Stimulated activated CD8-positive, alpha-beta memory T cell treated with anti-CD3 and anti-CD28 coated beads, Interleukin-4, amount 100 ng/mL, for 4 hours (primary cell): ENCODE data around the gene LBR.
A peak's percentile ranks its signal among the peaks of the same experiment; 100 is the strongest.

Experiments used
- DNase-seq, 2 donors: peaks; one replicate each; pipeline ENCODE4 v3.0.0-alpha.2; 2020; ENCODE audit warnings: low read depth in 2 of 2, low spot score in 1 of 2

The LBR gene

DNA sequence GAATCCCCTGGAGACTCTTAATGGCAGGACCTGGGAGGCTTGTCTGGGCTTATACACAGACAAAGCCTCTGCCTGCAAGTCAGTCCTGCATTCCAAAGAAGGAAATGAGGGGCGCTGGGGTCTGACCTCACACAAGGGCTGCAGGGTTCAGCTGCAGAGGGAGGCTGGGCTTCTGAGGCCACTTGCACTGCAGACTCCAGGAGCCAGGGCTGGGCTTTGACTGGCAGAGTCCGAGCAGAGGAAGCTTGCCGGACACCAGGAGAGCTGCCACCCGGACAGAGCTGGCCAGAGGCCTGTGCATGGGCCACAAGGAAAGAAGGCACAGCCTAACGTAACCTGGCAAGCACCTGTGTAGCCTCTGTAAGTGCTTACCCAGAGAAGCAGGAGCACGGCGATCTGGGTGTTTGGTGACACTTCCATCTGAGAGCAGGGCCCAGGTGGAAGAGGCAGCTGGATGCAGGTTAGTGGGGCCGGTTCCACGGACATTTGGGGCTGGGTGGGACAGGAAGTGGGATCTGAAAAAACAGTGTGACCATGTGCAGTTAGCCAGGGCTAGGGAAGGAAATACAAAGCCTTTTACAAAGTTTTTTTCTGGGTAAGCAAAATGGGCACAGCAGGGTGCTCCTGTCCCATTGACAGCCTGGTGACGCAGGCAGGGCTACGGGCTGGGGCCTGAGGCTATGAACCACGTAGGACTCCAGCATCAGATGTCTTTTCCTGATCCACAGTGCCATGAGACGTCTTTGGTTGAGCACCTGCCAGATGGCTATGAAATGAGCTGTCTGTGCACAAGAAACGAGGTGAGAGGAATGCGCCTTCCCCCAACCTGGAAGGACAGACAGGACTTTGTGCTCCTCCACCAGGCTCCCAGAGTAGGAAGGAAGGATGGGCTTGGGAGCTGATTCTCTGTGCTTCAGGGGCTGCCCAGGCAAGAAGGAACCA, 37.3 kb upstream of the LBR start:
- no peak for DNase-seq

DNA sequence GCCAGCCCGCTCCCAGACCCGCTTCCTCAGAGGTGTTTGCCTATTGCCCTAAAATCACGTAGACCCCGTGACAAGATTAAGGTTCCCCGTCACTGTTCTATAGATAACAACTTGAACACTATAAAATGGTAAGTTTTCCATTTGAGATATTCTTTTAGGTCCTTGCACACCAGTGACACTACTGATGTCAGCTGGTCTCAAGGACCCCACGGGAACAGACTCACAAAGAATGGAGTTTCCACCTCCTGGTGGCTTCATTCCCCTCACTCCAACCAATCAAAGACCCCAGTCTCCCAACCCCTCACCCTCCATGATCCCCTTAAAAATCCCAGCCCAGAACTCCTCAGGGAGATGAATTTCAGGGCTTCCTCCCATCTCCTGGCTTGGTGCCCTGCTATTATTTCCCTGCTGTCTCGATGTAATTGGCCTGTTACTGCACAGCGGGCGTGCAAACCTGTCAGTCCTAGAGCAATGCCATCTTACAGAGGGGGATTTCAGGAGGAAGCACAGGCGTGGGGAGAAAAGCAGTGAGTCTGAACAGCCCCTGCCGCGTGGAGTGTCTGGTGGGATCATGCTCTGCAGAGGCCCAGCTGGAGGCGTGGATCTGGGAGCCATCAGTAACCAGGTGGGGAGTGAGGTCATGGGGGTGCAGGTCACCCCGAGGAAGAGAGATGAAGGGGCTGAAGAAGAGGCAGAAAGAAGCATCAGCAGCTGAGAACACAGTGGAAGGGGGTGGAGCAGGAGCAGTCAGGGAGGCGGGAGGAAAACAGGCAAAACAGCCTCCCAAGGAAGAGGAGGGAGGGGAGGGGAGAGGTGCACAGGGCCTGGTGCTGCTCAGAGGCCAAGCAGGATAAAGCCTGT, 35.1 kb upstream of the LBR start:
- DNase-seq = no peak

DNA sequence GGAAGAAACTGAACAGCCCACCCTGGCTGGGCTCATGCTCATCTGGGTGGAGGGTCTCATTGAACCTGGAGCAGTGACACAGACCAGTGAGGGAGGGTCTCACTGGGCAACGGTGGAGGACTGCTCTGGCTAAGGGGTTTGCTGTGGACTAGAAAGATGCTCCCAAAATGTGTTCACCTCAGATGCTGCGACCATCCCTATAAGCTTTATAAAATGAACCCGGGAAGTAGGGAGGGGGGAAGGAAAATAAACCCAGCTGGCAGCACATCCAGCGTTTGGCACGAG, 34.5 kb upstream of the LBR start:
- no peak for DNase-seq

GRCh38 chr1:225461533-225462428, 33.9 kb upstream of the LBR start:
- no peak for DNase-seq

DNA sequence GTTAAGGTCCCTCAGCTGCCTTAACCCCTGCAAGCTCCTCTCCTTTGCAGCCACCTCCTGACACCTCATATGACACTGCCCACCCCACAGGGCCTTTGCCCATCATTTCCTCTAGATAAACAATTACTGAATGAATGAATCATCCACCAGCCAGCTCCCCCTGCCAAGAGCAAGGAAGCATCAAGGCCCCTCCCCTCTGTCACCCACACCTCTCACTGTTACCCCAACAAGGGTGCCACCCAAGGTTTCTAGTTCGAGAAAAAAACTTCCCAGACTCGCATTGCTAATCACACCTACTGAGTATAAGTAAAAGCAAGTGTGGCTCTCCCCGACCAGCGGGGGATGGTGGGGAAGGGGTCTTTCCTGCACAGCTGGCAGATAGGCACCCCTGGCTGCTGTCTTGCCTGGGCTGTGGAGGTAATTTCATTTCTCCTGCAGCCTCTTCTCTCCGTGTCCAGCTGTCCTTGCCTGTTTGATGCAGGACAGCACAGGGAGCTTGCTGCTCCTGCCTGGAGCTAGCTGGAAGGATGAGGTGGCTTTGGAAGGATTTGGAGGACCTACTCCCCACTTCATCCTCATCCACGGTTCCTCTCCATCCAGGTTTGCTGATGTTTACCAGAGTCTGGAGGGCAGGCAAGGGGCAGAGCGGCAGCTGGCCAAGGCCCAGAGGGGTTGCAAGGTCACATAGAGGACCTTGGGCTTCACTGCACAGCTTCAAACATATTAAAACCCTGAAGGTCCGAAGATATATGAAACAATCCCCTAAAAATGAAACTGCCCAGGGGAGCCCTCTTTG, 33.1 kb upstream of the LBR start:
- DNase-seq = peak in 1 of 2 donors; percentile 70

- DNase-seq = no peak
Observed at GRCh38 chr1:225460021-225460736, 32.3 kb upstream of the LBR start.

DNA sequence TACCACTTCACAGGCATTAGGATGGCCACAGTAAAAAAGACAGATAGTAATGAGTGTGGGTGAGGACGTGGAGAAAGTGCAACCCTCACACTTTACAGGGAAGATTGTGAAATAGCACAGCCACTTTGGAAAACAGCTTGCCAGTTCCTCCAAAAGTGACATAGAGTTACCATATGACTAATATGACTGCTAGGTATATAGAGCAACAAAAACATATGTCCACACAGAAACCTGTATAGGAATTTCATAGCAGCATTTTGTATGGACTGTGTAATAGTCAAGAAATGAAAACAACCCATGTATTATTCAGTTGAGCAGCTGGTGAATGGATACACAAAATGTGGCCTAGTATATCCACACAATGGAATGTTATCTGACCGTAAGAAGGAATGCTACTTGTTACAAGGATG, 30.4 kb upstream of the LBR start:
- no peak for DNase-seq

DNA sequence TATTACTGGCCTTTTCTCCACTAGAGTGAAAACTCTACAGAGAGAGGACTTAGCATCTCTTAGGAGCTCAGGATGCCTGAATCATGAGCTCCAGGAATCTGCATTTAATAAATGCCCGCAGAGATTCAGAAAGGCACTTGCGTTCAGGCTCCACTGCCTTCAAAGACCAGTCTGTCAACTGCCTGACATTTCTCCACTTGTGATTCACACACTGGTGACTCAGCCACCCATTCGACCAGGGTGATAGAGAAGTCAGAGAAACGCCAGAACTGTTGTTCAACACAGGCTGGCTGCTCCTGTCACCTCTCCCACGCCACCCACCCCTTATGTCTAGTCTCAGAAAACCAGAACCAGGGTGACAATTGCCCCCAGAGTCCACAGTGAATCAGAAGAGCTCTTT, 26.9 kb upstream of the LBR start:
- peak; percentile 63 to 82 for DNase-seq

- DNase-seq = no peak
Observed at GRCh38 chr1:225453797-225454648, 26.2 kb upstream of the LBR start.

DNA sequence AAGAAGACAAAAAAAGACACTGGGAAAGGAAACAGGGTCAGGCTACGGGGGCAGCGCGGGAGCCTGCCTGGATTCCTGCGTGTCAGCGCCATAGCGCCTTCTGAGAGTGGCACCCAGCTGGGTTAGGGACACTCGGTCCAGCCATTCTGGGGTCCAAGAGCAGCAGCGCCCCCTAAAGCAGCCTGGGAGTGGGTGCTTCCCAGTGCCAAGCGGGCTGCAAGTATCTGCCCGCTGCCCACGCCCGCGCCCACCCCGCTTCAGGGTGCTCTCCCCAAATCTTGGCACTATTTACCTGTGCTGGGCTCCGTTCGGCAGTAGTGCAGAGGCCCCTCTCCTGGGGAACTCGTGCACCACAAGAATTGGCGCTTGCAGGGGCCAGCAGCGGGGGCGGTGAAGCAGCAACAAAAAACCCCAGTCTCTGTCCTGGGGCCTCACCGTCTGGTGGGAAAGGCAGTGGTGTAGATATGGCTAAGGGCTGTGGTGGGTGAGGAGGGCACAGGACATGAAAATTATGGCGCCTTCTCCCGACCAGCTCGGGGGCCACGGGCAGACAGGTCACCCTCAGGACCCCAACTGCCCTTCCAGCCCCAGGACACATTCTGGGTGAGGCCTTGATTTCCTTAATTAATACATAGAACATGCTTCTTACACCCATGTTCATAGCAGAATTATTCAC, 24.1 kb upstream of the LBR start:
- DNase-seq = no peak

DNA sequence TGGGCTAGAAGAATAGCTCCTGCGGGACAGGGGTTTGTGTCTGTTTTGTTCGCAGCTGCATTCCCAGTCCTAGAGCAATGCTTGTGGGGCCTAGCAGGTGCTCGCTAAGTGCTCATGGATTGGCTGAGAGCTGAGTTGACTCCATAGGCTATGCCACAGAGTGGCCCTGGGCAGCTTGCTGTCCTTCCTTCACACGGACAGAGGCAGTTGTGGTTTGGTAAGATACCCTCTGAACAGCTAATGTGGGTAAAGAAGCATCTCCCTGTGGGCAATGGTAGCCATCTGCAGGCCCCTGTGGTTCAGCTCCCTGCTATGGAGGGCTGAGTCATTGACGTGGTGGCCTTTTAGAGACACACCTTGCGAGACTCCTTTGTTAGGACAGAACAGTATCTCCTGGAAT, 23.5 kb upstream of the LBR start:
- DNase-seq = no peak

DNA sequence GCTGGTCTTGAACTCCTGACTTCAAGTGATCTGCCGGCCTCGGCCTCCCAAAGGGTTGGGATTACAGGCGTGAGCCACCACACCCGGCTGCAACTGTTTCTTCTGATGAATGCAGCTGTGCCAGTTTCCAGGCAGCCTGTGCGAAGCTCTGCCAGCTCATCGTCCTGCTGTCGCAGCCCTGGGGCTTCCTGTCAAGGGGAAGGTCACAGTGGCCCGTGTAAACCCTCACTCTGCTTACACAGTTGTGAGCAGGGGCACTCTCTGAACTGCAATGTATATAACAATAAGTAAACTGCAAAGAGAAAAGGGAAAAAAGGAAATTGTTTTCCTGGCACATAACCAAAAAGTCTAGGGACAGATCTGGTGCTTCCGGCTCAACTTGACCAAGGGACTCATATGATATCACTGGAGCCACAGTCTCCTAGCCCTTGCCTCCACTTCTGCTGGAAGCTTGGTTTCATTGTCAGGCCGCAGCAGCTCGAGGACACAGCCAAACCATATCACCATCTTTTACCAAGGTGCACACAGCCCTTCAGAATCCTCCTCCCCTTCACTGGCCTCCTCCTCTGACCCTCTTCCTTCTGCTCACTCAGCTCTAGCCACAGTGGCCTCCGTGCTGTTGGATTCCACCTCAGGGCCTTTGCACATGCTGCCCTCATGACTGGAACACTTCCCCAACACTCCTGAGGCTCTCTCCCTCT, 22.8 kb upstream of the LBR start:
- no peak for DNase-seq

DNA sequence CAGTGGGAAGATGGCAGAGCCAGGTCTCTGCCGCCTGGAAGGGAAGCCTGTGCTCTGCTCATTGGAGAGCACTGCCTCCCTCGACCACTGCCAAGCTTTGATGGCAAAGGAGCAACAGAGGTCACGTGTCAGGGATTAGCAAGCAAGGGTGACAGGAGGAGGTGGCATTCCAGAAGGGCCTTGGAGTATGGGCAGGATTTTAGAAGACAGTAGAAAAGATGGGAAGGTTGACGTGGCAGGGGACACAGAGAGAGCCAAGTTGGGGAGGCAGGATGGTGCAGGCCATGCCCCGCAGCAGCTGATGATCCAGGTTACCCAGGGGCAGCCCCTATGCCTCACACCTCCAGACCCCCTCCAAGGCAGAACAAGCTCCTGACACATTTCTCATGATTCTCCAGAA, 21.9 kb upstream of the LBR start:
- DNase-seq = no peak

GRCh38 chr1:225449261-225449660, 21.4 kb upstream of the LBR start:
- DNase-seq = no peak

DNA sequence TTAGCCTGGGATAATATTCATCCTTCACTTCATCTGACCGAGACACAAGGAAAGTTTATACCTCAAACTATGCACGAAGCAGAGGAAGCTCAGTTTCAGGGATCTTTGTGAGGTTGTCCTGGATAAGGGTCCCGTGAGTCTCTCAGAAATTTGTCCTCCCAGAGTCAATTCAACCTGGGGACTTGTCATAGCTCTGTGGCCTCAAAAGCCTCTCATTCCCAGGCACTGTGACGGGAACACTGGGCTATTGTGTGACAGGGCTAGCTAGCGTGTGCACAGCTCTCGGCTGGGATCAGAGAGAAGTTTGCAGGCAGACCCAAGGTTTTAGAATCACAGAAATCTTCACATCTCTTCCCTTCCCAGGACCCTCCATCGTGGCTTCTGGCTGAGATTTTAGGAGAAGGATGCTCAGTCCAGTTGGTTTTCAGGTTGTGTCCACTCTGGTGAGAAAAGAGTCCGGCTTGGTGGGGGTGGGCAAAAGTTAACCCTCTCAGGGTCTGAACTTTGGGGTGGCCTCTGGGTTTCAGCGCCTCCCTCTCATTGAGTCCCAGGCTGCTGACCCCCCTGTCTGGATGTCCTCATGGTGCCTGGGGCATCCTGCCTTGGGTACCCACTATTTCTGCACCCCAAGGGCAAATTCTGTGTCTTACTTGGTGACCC, 20.4 kb upstream of the LBR start:
- DNase-seq = no peak

GRCh38 chr1:225447650-225448089, 19.8 kb upstream of the LBR start:
- DNase-seq = no peak

DNA sequence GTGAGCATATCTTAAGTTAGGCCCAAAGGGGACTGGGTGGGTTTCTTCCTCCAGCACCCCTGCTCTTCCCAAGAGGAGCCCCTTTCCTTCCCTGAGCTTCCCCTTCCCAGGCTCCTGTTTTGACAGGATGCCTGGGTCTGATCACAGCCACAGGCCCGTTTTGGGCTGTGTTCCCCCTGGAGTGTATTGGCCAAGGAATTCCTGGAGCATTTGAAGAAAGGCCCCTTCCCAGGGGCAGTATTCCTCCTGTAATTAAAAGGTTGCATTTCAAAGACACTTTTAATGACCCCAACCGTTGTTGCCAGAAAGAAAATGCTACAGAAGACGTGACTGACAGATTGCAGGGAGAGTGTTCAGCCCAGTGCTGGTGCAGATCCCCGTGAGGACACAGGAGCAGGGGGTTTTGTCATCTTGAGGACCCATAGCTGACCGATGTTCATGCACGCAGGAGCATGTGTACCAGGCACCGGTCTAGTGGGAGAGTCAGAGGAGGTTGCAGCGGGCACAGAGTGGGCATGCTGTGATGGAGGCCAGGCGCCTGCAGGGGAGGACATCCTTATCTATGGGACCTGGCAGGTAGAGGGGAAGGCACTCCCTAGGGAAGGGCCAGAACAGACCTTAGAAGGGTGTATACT, 19.3 kb upstream of the LBR start:
- no peak for DNase-seq
